Endothelial cell of umbilical vein (primary cell): ENCODE results near the gene JPH2.

Experiments
- POLR2AphosphoS5 ChIP-seq: IDR thresholded peaks from 2 replicates; pipeline ENCODE4 v1.6.1; 2012; ENCODE audit warnings: low read depth, mild to moderate bottlenecking, control low read depth, low read length, moderate library complexity; ENCODE audit not compliant: insufficient read depth
- TF ChIP-seq, protein P1 (sequence below), 2 donors: IDR thresholded peaks; 1 replicate in 1 of 2; 2 replicates in 1 of 2; pipeline ENCODE4 v1.5.1; 2011; ENCODE audit warnings: low read length in 2 of 2, mild to moderate bottlenecking in 2 of 2, moderate library complexity in 2 of 2, control low read depth in 1 of 2, inconsistent platforms in 1 of 2, low read depth in 1 of 2; ENCODE audit not compliant: insufficient read depth in 1 of 2; ENCODE audit errors: extremely low read depth in 1 of 2

DNA sequence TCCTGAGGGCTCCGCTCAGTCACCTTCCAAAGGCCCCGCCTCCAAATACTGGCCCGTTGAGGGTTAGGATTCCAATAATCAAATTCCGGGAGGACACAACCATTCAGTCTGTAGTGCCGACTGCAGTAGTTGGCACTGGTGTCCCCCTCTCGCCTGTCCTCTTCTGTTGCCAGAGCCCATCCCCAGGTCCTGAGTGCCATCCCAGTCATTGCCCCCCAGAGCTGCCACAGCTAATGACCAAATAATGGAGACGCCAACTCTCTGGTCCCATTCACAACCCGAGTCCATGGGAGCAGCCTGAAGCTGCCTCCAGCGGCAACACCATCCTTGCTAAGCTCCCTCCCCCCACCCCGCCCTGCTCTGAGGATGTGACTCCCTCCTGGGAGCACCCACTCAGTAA is 115.9 kb downstream of the JPH2 start:
- TF ChIP-seq, protein P1, sequence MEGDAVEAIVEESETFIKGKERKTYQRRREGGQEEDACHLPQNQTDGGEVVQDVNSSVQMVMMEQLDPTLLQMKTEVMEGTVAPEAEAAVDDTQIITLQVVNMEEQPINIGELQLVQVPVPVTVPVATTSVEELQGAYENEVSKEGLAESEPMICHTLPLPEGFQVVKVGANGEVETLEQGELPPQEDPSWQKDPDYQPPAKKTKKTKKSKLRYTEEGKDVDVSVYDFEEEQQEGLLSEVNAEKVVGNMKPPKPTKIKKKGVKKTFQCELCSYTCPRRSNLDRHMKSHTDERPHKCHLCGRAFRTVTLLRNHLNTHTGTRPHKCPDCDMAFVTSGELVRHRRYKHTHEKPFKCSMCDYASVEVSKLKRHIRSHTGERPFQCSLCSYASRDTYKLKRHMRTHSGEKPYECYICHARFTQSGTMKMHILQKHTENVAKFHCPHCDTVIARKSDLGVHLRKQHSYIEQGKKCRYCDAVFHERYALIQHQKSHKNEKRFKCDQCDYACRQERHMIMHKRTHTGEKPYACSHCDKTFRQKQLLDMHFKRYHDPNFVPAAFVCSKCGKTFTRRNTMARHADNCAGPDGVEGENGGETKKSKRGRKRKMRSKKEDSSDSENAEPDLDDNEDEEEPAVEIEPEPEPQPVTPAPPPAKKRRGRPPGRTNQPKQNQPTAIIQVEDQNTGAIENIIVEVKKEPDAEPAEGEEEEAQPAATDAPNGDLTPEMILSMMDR (IDR thresholded peaks at IDR 0.05; ENCODE audit: extremely low read depth in 1 of 2, insufficient read depth in 1 of 2, low read depth in 1 of 2, low read length in 2 of 2) = no peak
- TF ChIP-seq POLR2AphosphoS5 = no peak
